Thoracic aorta (tissue), 2 donors: ENCODE measurements around the gene TEAD4. TPM values are rescaled to one million over a fixed set of nuclear protein-coding genes. Genes with fewer than 3 reads are reported as not detected.

ENCODE experiments used
- ATAC-seq: fragments of 150-250 bp; one replicate; pipeline ENCODE4 v1.8.0; 2017; ENCODE audit warnings: low read depth; ENCODE audit not compliant: insufficient number of reproducible peaks, low FRiP score
- DNase-seq: peaks from one replicate; pipeline ENCODE4 v3.0.0-alpha.2; 2020; ENCODE audit warnings: low spot score
- H3K27ac ChIP-seq, 2 donors: fragments of 200-600 bp; sonication (generic); 1 replicate in 1 of 2; 2 replicates in 1 of 2; pipeline ENCODE4 v1.5.1; 2016; ENCODE audit warnings: mild to moderate bottlenecking in 2 of 2, moderate library complexity in 2 of 2
- H3K27me3 ChIP-seq: fragments of 200-600 bp; sonication (generic); replicated peaks from 2 replicates; pipeline ENCODE4 v1.6.0; 2016; ENCODE audit warnings: mild to moderate bottlenecking; ENCODE audit not compliant: insufficient read depth
- H3K36me3 ChIP-seq: fragments of 200-600 bp; sonication (generic); one replicate; pipeline ENCODE4 v1.5.1; 2016
- H3K4me1 ChIP-seq, 2 donors: fragments of 200-600 bp; sonication (generic); 1 replicate in 1 of 2; 2 replicates in 1 of 2; pipeline versions ENCODE4 v1.5.1 to v1.6.0; 2016; ENCODE audit warnings: low read depth in 2 of 2, mild to moderate bottlenecking in 1 of 2; ENCODE audit not compliant: control insufficient read depth in 1 of 2
- H3K4me3 ChIP-seq: fragments of 200-600 bp; sonication (generic); 2 replicates; pipeline ENCODE4 v1.5.1; 2016; ENCODE audit warnings: mild to moderate bottlenecking
- H3K9me3 ChIP-seq: fragments of 200-600 bp; sonication (generic); 2 replicates; pipeline ENCODE4 v1.5.1; 2016
- CTCF ChIP-seq: fragments of 200-600 bp; sonication (generic); IDR thresholded peaks from one replicate; pipeline ENCODE4 v1.5.1; 2019; ENCODE audit warnings: antibody characterized with exemption
- total RNA-seq, 2 donors: library from RNA; depleted of rRNA; stranded (reverse); fragments of >200 nt; gene quantifications; one replicate each; pipeline versions ENCODE4 v1.1.0 to v1.2.3, GENCODE V29; 2016

TEAD4 gene
- total RNA-seq, 2 donors from 2014 or later = 42.5 to 62.6 TPM

GRCh38 chr12:3045989-3046388 lies 86.8 kb downstream of the TEAD4 start:
- TF ChIP-seq CTCF = no peak
- ATAC-seq (no peak), DNase-seq (no peak)
- Histone ChIP-seq H3K27me3 (no peaks in the 10 kb centered on the region), H3K36me3 (no peaks in the 10 kb centered on the region), H3K4me1 (peaks cover 4 to 14% of the 10 kb centered on the region in 2 donors), H3K4me3 (no peak overlapping the region), H3K9me3 (no peaks in the 10 kb centered on the region), H3K27ac (no peak overlapping the region)

- H3K4me1 ChIP-seq = peaks cover 4 to 13% of the 10 kb centered on the region in 2 donors
- ATAC-seq = no peak
- H3K27me3 ChIP-seq = no peaks in the 10 kb centered on the region
- DNase-seq = no peak
- no peaks in the 10 kb centered on the region for H3K9me3 ChIP-seq
- H3K36me3 ChIP-seq = no peaks in the 10 kb centered on the region
- no peak for TF ChIP-seq CTCF
- no peak overlapping the region for H3K27ac ChIP-seq
- H3K4me3 ChIP-seq = no peak overlapping the region
Measured at GRCh38 chr12:3046441-3047200, 87.4 kb downstream of the TEAD4 start.

- Histone ChIP-seq H3K4me1 (peaks cover 0 to under 1% of the 10 kb centered on the region in 2 donors), H3K4me3 (no peak overlapping the region), H3K36me3 (no peaks in the 10 kb centered on the region), H3K9me3 (no peaks in the 10 kb centered on the region), H3K27me3 (no peaks in the 10 kb centered on the region), H3K27ac (no peak overlapping the region)
- no peak for TF ChIP-seq CTCF
- ATAC-seq = no peak
- no peak for DNase-seq
Measured at GRCh38 chr12:3047961-3048360, 88.8 kb downstream of the TEAD4 start.

- DNase-seq = no peak
- no peak for TF ChIP-seq CTCF
- no peak overlapping the region for H3K4me3 ChIP-seq
Measured at GRCh38 chr12:3048540-3048939, 89.3 kb downstream of the TEAD4 start.

GRCh38 chr12:3049176-3049575 lies 90.0 kb downstream of the TEAD4 start:
- Histone ChIP-seq H3K4me1 (no peaks in the 10 kb centered on the region), H3K9me3 (no peaks in the 10 kb centered on the region), H3K27ac (no peak overlapping the region), H3K4me3 (no peak overlapping the region), H3K27me3 (no peaks in the 10 kb centered on the region), H3K36me3 (no peaks in the 10 kb centered on the region)
- ATAC-seq = no peak
- DNase-seq = no peak
- no peak for TF ChIP-seq CTCF

More at GRCh38 chr12:3048540-3048939, 89.3 kb downstream of the TEAD4 start:
- no peak for ATAC-seq
- no peak overlapping the region for H3K27ac ChIP-seq
- H3K9me3 ChIP-seq = no peaks in the 10 kb centered on the region
- H3K36me3 ChIP-seq = no peaks in the 10 kb centered on the region
- H3K4me1 ChIP-seq = no peaks in the 10 kb centered on the region
- no peaks in the 10 kb centered on the region for H3K27me3 ChIP-seq
